ENCODE data around the gene FIGNL1.
"Not testable (repeated sequence)": the region's sequence is repeated elsewhere in the genome, so short reads cannot be mapped to it uniquely, and the experiment has no call there.

Gene FIGNL1

DNA sequence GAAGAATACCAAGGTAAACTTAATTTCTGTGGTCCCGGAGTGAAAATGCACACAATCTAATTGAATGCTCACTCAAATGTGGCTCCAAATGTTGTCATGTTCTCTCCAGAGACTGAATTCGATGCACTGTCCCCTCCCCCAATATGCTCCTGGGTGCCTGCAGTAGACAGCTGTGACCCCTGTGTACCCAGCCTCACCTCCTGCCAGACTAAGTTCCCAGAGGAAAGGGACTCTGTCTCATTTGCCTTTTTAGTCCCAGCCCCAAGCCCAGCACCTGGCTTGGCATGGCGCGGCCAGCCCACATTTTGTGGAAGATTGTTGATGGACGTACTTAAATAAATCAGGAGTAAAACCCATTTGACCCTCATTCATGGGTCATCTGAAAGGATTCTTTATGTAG lies 21.8 kb upstream of the FIGNL1 start:
- DNase-seq (ENCODE audit: low read depth), result no peak

DNA sequence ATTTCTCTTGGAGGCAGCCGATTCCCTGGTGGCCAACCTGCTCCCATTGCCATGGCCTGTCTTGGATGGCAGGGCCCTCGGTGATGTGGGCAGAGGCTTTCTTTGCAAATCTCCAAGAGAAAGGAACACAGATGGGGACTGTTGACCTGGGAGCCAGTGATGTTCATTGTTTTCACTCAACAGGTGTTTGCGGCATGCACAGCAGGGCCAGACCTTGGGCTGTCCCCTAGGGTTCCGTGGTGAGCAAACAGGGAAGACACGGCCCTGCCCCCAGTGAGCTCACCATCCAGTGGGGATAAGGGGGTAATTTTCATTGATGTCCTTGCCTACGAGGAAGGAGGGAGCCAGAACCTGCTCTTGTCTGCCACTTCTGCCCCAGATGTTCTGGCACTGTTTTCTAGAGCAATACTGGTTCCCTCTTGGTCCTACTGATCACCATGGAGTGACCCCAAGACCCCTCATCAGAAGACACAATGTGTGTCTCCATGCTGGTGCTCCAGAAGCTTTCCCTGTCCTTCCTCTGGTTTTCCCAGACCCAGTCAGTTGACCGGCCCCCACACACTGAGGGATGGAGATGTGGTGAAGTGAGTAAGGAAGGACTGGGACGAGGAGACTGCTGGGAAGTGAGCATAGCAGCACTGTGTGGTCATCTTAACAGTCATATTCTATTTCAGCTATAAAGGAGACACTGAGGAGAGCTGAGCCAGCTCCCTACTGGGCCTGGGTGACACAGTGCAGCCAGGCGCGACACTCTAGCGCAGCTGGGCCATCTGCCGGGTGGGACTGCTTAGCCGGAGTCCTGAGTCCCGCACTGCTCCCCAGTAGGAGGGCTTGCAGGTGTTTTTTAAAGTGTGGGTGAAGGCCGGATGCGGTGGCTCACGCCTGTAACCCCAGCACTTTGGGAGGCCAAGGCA lies 20.4 kb upstream of the FIGNL1 start:
- DNase-seq (ENCODE audit: low read depth), result no peak

DNA sequence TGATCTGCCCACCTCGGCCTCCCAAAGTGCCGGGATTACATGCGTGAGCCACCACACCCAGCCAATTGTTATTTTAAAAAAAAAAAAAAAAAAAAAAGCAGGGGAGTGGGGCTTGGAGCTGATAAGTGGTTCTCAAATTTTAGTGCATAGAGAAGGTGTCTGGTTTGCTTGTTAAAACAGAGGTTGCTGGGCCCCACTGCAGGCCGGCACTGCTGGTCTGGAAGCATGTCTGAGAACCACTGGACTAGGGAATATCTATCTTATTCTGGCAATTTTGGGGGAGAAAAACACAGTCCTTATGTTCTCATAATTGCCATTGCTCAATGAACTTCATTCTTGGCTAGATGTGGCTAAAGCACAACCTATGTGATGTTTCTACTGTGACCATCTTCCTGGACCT lies 19.0 kb upstream of the FIGNL1 start:
- DNase-seq (ENCODE audit: low read depth), result no peak

DNA sequence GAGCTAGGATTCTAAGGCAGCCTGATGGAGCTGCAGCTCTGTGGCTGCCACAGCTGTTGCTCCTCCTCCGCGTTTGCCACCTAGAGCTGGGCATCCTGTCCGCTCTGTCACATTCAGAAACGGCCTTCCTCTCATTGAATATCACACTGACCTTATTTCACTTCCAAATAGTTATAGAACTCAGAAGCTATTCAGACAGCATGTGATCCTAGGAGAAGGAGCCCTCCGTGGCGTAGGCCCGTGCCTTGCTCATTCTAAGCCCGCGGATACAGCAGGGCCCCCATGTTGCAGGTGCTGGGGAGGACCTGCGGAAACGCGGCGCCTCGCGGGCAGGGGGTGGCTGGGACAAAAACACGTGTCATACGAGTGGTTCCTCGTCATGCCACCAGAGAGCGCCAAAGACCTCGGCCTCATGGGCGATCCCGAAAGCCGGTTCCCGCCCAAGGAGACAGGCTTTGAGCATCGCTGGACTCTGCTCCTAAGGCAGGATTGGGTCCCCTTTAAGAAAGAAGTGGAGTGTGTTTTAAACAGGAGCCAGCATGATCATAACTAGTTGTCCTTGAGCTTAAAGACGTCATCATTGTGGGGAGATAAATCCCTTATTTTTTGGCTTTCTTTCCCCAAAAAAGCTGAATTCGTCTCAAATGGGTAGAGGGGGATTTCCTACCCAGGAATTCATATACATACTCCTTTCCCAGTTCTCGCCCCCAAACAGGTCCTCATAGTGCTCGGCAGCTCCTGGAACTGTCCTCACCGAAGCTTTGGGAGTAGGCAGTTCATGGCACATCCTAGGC lies 17.9 kb upstream of the FIGNL1 start:
- peak; percentile 49 for DNase-seq (ENCODE audit: low read depth)

DNA sequence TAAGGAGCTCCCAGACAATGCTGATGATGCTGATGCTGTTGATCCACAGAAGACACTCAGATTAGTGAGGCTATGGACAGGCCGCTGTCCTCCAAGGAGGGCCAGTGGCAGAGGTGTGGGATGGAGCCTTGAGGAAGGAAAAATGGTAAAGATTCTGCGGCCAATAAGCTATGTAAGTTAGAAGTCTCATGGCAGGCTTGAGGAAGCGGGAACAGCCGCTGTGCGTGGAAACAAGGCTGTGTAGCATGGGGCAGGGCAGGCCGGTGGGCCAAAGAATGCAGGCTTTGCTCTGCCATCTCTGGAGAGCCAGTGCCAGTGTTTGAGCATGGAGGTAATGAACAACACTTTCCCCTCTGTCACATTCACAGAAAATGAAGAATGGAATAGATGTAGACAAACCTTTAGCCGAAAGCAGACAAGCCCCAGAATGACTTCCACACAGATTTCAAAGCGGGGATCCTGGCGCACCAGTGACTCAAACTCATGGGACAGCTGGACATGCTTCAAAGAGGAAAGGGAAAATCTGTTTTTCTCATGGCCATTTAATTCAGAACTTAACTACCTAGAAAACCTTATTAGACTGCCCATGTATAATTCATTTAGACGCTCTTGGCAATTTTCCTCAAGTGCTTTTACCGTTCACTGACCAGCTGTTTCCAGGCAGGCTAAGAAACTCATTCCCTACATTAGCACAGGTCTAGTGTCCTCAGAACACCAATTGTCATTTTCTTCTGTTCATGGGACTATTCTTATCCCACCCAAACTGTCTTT lies 16.9 kb upstream of the FIGNL1 start:
- DNase-seq (ENCODE audit: low read depth), result no peak

DNA sequence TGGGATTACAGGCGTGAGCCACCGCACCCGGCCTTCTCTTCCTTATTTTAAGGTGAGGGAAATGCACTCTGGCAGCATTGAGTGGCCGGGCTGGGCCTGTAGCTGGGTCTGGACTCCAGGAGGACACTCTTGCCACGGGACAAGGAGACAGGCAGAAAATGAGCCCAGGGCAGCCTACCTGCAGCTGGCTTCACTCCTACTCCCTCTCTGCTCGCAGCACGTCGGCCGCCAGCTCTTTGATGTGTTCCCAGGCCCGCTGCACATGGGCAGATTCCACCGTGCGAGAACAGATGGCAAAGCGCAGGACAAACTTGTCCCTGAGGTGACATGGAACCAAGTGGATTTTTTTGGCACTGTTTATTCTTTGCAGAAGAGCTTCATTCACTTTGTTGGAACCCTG lies 12.9 kb upstream of the FIGNL1 start:
- DNase-seq (ENCODE audit: low read depth), result no peak

DNA sequence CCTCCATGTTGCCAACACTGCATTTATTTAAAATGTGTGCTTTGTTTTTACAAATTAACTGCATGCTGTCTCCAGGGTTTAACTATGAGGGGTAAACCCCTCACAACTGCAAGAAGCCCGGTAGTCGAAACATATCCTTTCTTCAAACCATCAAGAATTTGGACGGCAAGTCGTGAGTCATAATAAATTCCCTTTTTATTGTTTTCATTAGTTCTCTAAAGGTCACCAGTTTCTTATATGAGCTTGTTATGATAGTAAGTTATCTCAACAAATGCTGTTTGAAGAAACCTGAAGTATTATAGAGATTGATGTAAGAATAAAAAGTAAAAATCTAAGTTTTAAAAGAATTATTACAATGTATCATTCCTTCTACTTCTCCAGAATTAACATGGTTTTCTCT lies 12.2 kb upstream of the FIGNL1 start:
- DNase-seq (ENCODE audit: low read depth), result no peak

DNA sequence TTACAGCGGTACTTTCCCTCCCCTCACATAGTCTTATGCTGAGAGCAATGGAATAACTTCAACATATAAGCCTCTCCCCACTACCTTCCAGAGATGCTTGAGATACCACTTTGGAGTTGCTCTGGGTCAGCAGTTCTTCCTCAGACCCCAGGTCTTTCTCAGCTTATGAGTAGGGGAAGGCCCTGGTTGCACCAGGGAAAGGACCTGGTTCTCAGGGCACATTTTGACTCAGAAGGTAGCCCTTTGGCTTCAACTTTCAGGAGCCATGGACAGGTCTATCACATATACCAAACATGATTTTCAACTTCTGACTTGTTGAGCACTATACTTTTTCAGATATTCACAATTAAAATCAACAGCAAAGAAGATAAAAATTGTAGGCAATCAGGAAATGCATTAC lies 11.5 kb upstream of the FIGNL1 start:
- no peak for DNase-seq (ENCODE audit: low read depth)

DNA sequence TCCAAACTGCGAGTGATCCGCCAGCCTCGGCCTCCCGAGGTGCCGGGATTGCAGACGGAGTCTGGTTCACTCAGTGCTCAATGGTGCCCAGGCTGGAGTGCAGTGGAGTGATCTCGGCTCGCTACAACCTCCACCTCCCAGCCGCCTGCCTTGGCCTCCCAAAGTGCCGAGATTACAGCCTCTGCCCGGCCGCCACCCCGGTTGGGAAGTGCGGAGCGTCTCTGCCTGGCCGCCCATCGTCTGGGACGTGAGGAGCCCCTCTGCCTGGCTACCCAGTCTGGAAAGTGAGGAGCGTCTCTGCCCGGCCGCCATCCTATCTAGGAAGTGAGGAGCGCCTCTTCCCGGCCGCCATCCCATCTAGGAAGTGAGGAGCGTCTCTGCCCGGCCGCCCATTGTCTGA lies 9.0 kb upstream of the FIGNL1 start:
- DNase-seq (ENCODE audit: low read depth), result not testable (repeated sequence)

DNA sequence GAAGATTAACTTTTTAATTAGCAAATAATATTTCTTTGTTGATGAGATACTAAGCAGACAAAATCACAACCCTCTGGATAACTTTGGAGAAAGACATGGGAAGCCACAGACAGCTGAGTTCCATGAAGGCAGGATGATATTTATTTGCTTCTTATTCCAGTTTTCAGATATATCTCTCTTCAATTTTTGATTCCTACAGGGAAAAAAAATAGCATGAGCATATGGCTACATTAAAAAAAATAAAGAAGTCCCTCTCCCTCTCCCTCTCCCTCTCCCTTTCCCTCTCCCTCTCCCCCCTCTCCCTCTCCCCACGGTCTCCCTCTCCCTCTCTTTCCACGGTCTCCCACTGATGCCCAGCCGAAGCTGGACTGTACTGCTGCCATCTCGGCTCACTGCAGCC lies 8.5 kb upstream of the FIGNL1 start:
- DNase-seq (ENCODE audit: low read depth), result not testable (repeated sequence)

DNA sequence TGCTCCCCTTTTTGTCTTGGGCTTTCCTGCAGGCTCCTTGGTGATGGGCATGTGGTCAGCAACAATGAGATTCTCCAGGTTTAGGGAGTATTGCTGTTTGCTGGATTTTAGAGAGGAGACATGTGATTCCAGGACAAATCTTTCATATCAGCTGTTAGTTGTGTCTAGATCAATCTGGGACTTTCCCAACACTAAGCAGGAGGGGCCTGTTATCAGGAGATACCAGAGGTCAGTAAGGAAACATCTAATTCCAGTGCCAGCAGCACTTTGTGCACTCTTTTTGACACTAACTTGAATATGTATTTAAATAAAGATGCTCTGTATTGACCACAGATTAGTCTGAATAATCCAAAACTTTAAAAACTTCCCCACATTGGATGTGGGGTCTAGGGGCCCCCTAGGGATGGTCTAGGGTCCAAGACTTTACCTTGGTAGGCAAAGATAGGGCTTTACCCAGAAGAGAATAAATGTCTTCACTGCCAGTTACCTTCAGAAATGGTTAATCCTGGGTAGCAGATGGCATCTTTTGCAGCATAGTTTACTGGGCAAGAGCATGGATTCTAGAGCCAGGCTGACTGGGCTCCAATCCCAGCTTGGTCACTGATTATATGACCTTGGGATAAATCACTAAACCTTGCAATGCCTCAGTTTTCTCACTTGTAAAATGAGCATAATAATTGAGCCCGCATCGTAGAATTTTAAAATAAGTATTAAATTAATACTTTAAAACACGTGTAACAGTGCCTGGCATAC lies 6.4 kb upstream of the FIGNL1 start:
- no peak for DNase-seq (ENCODE audit: low read depth)

DNA sequence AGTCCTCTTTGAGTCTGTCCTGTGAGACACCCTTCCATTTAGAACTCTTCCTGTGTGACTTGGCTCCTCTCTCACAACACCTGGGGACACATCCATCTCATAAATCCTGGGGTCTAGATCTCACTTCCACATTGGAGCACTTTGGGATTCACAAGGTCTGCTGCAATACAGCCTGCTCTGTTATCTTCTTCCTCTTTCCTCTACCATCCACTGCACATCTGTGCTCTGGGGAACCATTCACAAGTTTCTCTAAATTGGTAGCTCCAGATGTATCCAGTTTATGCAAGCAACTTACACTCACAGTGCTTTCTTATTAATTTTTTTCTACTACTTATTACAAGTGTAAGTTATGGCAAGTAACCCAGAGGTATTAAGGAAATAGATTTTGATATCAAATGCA lies 5.5 kb upstream of the FIGNL1 start:
- no peak for DNase-seq (ENCODE audit: low read depth)

DNA sequence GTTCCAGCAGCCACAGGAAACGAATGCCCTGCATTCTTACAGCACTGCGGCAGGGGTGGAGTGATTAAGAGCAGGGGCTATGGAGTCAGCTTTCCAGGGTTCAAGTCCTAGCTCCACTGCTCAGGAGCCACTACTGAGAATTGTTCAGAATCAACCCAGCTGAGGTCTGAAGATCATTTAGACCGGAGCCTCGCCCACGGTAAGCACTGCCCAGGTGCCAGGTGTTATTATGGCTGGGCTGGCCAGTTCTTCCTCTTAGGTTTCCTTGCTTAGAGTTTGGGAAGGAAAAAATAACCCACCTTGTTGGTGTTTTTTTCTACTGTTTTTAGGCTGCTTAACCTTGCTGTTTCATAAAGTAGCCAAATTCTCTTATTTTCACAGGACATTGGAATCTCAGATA lies 4.8 kb upstream of the FIGNL1 start:
- DNase-seq (ENCODE audit: low read depth), result no peak

DNA sequence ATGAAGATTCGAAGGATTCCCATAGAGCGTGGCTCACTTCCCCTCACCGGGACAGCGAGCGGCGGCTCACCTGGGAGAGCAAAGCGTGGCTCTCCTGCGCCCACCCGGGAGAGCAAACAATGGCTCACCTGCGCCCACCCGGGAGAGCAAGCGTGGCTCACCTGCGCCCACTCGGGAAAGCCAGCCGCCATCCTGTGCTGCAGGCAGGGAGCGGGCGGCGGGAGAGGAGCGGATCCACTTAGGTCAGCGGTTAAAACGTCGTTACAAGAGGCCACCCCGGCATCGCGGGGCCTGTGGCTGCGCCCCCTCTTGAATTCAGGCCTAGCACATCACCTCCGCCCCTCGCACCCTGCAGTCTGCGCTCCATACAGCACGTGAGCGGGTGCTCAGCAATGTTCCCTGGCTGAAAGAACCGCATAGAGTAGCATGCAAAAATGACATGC lies 461 bp upstream of the FIGNL1 start:
- no peak for DNase-seq (ENCODE audit: low read depth)

DNA sequence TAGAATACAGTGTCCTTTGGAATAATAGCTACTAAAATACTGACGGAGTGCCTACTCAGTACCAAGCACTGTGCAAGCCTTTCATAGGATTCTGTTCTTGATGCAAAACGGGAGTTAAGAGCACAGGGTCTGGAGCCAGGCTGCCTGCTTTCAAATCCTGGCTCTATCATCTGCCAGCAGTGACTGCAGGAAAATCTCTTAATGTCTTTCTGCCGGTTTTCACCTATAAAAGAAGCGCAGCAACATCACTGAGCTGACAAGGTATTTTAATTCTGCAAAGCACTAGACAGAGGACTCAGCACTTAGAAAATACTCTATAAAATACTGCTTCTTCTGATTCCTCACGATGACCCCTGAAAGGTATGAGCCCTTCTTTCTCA lies 659 bp downstream of the FIGNL1 start:
- DNase-seq (ENCODE audit: low read depth), result no peak

DNA sequence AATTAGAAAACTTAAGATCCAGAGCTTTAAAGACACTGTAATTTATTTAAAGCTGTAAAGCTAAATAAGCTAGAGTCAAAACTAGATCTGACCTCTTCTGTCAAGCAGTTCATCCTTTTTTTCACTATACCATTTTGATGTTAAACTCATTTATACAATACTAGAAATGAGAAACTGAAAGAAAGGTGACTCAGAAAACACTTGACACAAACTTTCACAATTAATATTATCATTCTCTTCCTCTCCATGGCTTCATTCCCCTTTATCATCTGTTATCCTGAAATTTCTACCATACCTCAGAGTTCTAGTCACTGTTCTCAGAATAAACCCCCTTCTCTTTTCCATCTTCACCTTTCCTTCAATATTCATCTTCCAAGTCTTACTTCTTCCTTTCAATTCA lies 1.3 kb downstream of the FIGNL1 start:
- no peak for DNase-seq (ENCODE audit: low read depth)

DNA sequence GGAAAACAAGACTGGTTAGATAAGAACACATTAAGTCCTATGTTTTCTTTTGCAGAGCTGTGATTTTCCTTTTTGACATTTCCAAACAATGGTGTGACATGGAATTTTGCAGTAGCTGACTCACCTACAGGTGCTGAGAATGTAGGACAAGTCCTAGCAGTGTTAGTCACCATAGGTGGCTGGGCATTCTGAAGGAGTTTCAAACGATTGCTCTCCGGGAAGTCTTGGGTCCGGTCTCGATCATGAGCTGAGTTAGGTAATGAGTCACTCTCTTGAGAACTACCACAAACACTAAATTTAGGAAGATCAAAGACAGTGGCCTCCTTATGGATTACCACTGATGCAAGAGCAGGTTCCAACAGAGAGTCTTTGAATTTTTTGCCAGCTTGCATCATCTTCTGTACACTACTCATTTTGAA lies 3.6 kb downstream of the FIGNL1 start:
- no peak for DNase-seq (ENCODE audit: low read depth)

DNA sequence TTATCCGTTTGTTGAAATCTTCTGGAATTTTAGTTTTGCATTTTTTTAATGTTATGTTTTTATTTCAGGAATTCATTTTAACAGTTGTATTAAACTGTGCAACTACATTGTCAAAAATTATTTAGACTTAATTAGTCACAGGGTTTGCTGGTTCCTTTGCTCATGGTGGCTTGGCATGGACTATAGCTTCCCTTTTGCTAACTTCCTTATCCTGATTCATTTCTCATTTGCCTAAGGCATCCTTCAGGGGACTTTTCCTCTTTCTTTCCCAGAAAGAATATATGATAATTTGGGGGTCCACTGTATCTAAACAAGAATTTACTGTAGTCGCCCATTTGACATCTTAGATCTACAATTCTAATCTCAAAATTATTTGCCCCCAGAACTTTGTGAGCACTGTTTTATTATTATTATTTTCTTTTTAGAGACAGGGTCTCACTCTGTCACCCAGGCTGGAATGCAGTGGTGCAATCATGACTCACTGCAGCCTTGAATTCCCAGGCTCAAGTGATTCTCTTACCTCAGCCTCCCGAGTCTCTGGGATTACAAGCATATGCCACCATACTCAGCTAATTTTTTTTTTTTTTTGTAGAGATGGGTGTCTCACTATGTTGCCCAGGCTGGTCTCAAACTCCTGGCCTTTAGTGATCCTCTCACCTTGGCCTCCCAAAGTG lies 13.9 kb downstream of the FIGNL1 start:
- DNase-seq (ENCODE audit: low read depth), result no peak

DNA sequence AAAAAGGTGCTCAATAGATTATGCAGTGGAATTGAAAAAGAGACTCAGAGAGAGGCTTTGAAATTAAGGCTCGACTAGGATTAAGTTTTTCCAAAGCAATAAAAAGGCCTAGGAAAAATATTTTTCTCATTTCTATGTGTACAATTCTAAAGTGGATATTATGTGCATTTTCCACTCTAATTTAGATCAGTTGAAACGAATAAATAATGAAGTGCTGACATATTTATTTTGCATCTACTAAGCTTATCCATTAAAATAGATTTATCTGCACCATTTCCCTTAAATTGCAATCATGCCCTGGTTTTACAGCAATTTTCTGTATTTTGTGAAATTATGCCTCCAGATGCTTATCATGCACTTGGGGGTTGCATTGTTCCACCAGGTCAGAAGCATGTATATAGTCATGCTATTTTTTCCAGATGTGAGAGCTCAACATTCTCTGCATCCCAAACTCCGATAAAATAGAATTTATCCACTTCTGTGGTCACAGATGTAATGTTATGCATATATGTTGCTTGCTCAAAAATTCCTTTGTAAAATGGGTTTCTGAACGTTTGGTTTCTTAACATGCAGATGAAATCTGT lies 18.3 kb downstream of the FIGNL1 start:
- no peak for DNase-seq (ENCODE audit: low read depth)

DNA sequence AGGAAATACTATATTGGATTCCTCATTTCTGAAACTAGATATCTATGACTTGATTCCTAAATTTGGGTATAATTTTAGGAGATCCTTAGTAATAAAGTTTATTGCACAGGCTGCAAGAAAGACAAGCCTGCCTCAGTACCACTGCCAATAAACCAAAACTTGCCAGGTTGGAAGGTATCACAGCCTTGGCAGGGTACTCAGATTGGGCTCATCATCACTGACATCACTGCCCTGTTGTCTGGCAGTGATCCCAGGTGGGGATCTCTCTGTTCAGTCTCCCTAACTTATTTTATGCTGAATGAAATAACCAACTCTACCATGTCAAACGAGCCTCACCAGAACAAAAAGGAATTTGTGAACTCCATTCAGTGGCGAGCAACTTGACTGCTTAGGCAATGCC lies 18.8 kb downstream of the FIGNL1 start:
- no peak for DNase-seq (ENCODE audit: low read depth)

DNA sequence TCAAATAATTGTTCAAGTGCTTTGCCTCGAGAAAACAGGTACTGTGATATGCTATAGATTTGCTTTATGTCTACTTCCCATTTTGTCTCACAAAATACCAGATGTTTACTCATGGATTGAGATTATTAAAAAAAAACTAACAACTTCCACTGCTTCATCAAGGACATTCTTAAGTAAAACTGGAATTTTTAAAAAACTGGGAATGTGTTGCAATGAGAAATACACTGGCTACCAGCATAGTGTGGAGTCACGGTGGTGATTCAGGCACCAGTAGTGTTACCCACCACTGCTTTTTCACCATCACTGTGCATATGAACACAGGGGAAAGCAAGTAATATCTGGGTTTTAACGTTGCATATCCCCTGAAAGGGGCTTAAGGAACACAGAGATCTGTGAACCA lies 21.2 kb downstream of the FIGNL1 start:
- no peak for DNase-seq (ENCODE audit: low read depth)
